Retina (tissue), 1 donor: ENCODE data around the gene EMILIN3.

Experiments used
- DNase-seq: peaks from one replicate; pipeline ENCODE4 v3.0.0-alpha.2; 2016

EMILIN3 gene

GRCh38 chr20:41392295-41392694 lies 25.7 kb upstream of the EMILIN3 start:
- DNase-seq: no peak

GRCh38 chr20:41391587-41392001 lies 25.0 kb upstream of the EMILIN3 start:
- peak; percentile 39 for DNase-seq

DNA sequence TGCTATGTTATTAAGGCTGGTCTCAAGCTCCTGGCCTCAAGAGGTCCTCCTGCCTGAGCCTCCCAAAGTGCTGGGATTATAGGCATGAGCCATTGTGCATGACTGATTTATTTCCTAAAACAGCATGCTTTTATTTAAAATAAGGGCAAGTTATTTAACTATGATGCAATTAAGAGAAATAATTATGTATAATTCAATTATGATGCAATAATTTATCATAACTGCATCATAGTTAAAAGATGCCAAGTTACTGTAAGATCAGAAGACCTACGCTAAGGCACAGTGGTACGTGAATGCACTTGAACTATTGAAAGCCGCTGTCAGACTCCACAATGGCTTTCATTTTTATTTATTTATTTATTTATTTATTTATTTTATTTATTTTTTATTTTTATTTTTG lies 24.3 kb upstream of the EMILIN3 start:
- DNase-seq: no peak

DNA sequence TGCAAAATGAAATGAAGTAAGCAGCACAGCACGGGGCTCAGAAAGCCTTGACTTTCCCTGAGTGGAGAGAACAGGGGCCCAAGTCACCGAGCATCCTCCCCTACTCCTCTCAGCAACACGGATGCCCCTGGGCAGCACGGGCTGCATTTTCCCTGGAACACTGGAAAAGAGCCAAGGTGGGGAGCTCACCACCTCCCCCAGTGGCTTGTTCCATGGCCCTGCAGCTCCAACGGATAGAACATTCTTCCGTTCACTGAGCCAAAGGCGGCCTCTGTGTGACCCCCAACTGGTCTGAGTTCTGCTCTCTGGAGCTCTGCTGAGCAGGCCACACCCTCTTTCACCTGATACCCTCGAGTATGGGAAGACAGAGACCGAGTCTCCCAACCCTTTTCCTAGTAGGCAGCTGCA lies 20.8 kb upstream of the EMILIN3 start:
- DNase-seq: no peak

GRCh38 chr20:41386502-41387427 lies 20.1 kb upstream of the EMILIN3 start:
- no peak for DNase-seq

- DNase-seq: peak; percentile 41
Observed at GRCh38 chr20:41382791-41383305, 16.2 kb upstream of the EMILIN3 start.

- DNase-seq: no peak
Observed at GRCh38 chr20:41380551-41381193, 14.1 kb upstream of the EMILIN3 start.

- no peak for DNase-seq
Observed at GRCh38 chr20:41379551-41379950, 12.9 kb upstream of the EMILIN3 start.

- no peak for DNase-seq
Observed at GRCh38 chr20:41377275-41377674, 10.7 kb upstream of the EMILIN3 start.

- no peak for DNase-seq
Observed at GRCh38 chr20:41376349-41376748, 9.7 kb upstream of the EMILIN3 start.

GRCh38 chr20:41375846-41376245 lies 9.2 kb upstream of the EMILIN3 start:
- no peak for DNase-seq

- no peak for DNase-seq
Observed at GRCh38 chr20:41373931-41374920, 7.6 kb upstream of the EMILIN3 start.

DNA sequence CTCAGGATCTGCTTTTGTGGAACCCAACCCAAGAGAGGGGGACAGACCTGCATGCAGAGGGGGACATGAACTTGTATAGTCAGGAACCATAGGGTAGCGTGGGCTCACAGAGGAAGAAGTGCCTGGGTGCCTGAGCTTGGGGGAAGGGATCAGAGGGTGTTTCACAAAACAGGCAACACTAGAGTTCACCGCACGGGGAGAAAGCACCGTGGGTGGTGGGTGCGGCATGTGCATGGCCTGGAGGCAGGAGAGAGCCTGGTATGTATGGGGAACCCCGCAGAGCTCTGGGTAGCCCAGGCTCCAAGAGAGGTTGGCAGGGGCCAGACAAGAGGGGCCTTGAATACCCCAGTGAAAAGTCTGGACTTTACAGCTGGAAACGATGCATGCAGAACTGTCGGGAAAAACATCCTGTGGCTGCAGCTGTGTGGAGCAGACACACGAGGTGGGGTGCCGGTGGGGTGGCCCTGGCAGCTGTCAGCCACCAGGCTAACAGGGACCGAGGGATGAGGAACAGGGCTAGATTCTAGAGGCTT lies 6.7 kb upstream of the EMILIN3 start:
- no peak for DNase-seq

DNA sequence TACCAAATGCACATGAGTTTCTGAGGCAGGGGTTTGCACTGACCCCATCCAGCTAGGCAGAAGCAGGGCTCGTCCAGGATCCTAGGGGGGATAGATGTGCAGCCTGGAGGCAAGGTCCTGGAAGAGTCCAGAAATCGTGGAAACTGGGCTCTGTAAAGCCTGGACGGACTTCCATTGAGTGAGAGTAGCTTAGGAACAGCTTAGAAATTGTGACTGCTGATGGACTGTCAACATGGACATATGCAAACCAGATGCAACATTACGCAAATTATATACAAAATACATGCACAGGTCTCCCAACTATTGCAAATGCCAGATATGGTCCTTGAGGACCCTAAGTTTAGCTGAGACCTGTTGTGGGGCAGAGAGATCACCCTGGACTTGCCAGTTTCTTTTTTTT lies 4.8 kb upstream of the EMILIN3 start:
- no peak for DNase-seq

- no peak for DNase-seq
Observed at GRCh38 chr20:41370176-41370575, 3.6 kb upstream of the EMILIN3 start.

DNA sequence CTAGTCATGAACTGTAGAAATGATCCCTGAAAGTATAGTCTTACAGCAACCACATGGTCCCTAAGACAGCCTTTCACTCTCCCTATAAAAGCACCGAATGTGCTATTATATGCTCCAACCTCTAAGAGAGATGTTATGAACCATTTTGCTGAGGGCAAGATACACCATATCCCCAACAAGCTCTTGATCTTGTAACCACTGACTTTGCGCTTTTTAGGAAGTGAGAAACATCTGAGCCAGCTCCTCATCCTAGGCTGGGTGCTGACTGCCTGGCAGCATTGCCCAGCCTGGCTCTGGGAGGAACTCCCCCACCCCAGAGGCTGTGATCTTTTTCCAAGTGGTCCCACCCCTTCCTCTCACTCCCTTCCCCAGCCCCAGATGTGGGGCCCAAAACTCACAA lies 3.1 kb upstream of the EMILIN3 start:
- DNase-seq: no peak

GRCh38 chr20:41367956-41368355 lies 1.3 kb upstream of the EMILIN3 start:
- no peak for DNase-seq

DNA sequence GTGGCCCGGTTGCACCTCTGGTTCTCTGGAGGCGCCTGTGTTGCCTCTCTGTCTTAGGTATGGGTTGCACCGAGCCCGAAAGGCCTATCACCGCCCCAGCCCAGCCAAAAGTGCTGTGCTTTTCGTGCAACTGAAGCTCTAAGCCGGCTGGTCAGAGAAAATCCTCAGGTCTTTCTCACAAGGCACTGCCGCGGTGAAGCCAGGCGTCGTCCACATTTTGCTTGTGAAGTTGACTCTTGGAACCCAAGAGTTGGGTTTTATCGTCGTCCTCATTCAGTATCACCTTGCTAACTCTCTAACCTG lies 726 bp upstream of the EMILIN3 start:
- no peak for DNase-seq

DNA sequence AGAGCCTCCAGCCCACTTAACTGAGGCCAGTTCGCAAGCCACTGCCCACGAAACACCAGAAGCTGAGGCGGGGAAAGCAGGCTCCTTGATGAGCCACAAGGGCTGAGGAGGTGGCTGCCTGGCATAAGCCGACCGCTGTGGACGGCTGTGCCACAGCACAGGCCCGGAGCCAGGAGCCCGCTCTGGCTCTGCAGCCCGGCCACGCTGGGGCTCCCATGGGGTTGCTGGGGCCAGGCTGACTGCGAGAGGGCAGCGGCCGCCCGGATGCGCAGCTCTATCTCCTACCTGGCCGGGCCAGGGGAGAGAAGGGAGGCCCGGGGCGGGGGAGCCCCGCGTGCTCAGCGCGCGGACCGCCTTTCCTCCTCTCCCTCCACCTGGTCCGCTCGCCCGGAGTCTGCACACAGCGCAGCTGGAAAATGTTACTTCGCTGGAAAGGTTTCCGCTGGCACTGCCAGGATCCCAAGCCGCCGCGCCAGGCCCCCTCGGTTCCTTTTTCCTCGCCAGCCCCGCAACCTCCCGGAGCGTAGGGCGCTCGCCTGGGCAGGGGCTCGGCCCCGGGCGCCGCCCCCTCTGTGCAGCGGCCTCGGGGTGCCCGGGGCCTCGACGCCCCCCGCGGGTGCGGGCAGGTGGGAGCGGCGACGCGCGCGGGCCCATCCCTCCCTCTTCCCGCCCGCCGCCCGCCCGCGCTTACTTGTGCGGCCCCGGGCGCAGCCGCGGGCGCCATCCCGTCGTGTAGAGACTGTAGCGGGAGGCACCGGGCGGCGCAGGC lies 657 bp downstream of the EMILIN3 start:
- DNase-seq: peak; percentile 63

GRCh38 chr20:41364967-41365765 lies 1.5 kb downstream of the EMILIN3 start:
- no peak for DNase-seq

GRCh38 chr20:41364236-41364855 lies 2.3 kb downstream of the EMILIN3 start:
- DNase-seq: no peak
